Sigmoid colon (tissue), 7 donors: ENCODE measurements around the gene GALR2. TPM values are rescaled to one million over a fixed set of nuclear protein-coding genes. Genes with fewer than 3 reads are reported as not detected.
A peak's percentile ranks its signal among the peaks of the same experiment; 100 is the strongest.
"Not testable (repeated sequence)": the region's sequence is repeated elsewhere in the genome, so short reads cannot be mapped to it uniquely, and the experiment has no call there.

ENCODE experiments used
- DNase-seq: peaks from one replicate; pipeline ENCODE4 v3.0.0-alpha.2; 2019
- H3K27ac ChIP-seq, 4 donors: fragments of 200-600 bp; sonication (generic); one replicate each; pipeline ENCODE4 v1.5.1; 2016 to 2019; ENCODE audit warnings: mild to moderate bottlenecking in 1 of 4
- H3K27me3 ChIP-seq, 3 donors: fragments of 200-600 bp; sonication (generic); one replicate each; pipeline ENCODE4 v1.5.1; 2019; ENCODE audit warnings: mild to moderate bottlenecking in 1 of 3
- H3K36me3 ChIP-seq, 4 donors: fragments of 200-600 bp; sonication (generic); one replicate each; pipeline ENCODE4 v1.5.1; 2016 to 2019
- H3K4me1 ChIP-seq, 4 donors: fragments of 200-600 bp; sonication (generic); one replicate each; pipeline ENCODE4 v1.5.1; 2017 to 2019
- H3K4me3 ChIP-seq, 4 donors: fragments of 200-600 bp; sonication (generic); one replicate each; pipeline ENCODE4 v1.5.1; 2017 to 2019; ENCODE audit warnings: mild to moderate bottlenecking in 2 of 4, moderate library complexity in 1 of 4
- H3K9me3 ChIP-seq, 4 donors: fragments of 200-600 bp in 3 of 4; sonication (generic) in 3 of 4; one replicate each; pipeline versions ENCODE4 v1.5.1 to v1.6.1; 2013 to 2019
- EP300 ChIP-seq, 4 donors: sonication (generic); formaldehyde crosslinking; IDR thresholded peaks; one replicate each; pipeline ENCODE4 v1.6.1; 2017; ENCODE audit warnings: antibody characterized with exemption in 4 of 4
- POLR2A ChIP-seq, 2 donors: fragments of 450-650 bp; IDR thresholded peaks; one replicate each; pipeline ENCODE4 v1.6.1; 2016; ENCODE audit warnings: antibody characterized with exemption in 2 of 2, mild to moderate bottlenecking in 2 of 2, moderate library complexity in 2 of 2
- POLR2AphosphoS5 ChIP-seq, 4 donors: sonication (generic); formaldehyde crosslinking; IDR thresholded peaks; one replicate each; pipeline ENCODE4 v1.6.1; 2017; ENCODE audit warnings: antibody characterized with exemption in 4 of 4
- WGBS, 2 donors: extraction: QIAGEN DNeasy Blood & Tissue Kit; methylation state at CpG; one replicate each; pipeline ENCODE4 v1.1.7; 2013; 5-methylcytosine and 5-hydroxymethylcytosine counted together
- intact Hi-C: fragments of 100-400 bp; cut with DNase I; formaldehyde crosslinking; loops from one replicate; pipeline ENCODE4 v1.15.1; 2023
- polyA plus RNA-seq, 3 donors: library from polyadenylated mRNA; stranded (reverse); fragments of 200-250 nt; gene quantifications; one replicate each; pipeline ENCODE4 v1.2.3, GENCODE V29; 2013
- total RNA-seq, 4 donors: library from RNA; depleted of rRNA; stranded (reverse); fragments of >200 nt; gene quantifications; one replicate each; pipeline ENCODE4 v1.1.0, GENCODE V29; 2016
- TF ChIP-seq, protein P1 (sequence below), 4 experiments: fragments of 450-650 bp in 3 of 4; fragments of 200-600 bp in 1 of 4; IDR thresholded peaks; one replicate each; pipeline ENCODE4 v1.5.1; 2016 to 2019; ENCODE audit warnings: antibody characterized with exemption in 4 of 4, mild to moderate bottlenecking in 3 of 4, moderate library complexity in 2 of 4
- donor health status: healthy with polysubstance abuse.
- donor health status: Bipolar disorder and iron deficiency.
- donor health status: healthy.

The GALR2 gene
- total and polyA plus RNA-seq, 7 donors, result 1.6 to 20.2 (median 6.4) TPM; not detected in 2

GRCh38 chr17:76054112-76054476, 20.5 kb upstream of the GALR2 start:
- Histone ChIP-seq H3K9me3 (no peaks in the 10 kb centered on the region), H3K4me3 (no peak overlapping the region), H3K27ac (peak overlapping the region in 3 of 4 donors; percentile 10 to 51 (median 38)), H3K27me3 (no peaks in the 10 kb centered on the region), H3K36me3 (peaks cover 42 to 93% (median 53%) of the 10 kb centered on the region in 4 donors), H3K4me1 (peaks cover 0 to 29% (median 21%) of the 10 kb centered on the region in 4 donors)
- TF ChIP-seq POLR2AphosphoS5 (IDR thresholded peaks at IDR 0.05) (no peak), POLR2A (IDR thresholded peaks at IDR 0.05) (no peak), EP300 (IDR thresholded peaks at IDR 0.05) (no peak)
- TF ChIP-seq, protein P1, sequence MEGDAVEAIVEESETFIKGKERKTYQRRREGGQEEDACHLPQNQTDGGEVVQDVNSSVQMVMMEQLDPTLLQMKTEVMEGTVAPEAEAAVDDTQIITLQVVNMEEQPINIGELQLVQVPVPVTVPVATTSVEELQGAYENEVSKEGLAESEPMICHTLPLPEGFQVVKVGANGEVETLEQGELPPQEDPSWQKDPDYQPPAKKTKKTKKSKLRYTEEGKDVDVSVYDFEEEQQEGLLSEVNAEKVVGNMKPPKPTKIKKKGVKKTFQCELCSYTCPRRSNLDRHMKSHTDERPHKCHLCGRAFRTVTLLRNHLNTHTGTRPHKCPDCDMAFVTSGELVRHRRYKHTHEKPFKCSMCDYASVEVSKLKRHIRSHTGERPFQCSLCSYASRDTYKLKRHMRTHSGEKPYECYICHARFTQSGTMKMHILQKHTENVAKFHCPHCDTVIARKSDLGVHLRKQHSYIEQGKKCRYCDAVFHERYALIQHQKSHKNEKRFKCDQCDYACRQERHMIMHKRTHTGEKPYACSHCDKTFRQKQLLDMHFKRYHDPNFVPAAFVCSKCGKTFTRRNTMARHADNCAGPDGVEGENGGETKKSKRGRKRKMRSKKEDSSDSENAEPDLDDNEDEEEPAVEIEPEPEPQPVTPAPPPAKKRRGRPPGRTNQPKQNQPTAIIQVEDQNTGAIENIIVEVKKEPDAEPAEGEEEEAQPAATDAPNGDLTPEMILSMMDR (IDR thresholded peaks at IDR 0.05), result no peak
- intact Hi-C loops, result no loop called here
- DNase-seq, result no peak
- WGBS, 2 donors, result 90 to 92% methylated on average over 4 of the region's 4 CpGs

DNA sequence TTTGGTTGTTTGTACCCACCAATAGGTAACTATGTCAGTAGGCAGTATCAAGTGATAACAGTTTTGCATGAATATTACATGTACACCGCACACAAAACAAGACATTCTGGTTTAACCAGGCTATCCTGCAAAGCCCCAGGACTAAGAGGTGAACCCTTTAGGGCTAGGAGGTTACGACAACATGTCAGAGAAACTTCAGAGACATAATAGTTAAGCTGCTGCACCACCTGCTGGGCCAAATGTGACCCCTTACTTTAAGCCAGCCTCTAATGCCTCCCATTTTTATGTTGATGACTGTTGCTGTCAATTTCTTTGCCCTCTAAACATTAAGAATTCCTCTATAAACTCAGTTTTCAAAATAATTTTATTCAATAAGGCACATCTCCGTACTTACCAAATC, 17.7 kb upstream of the GALR2 start:
- TF ChIP-seq POLR2AphosphoS5 (IDR thresholded peaks at IDR 0.05) (no peak), EP300 (IDR thresholded peaks at IDR 0.05) (no peak), POLR2A (IDR thresholded peaks at IDR 0.05) (no peak)
- TF ChIP-seq, protein P1 (IDR thresholded peaks at IDR 0.05), result no peak
- H3K4me1 ChIP-seq, result peaks cover 0 to 3% (median under 1%) of the 10 kb centered on the region in 4 donors
- no peaks in the 10 kb centered on the region for H3K27me3 ChIP-seq
- intact Hi-C loops, result no loop called here
- no peak overlapping the region for H3K4me3 ChIP-seq
- H3K36me3 ChIP-seq, result peaks cover 45 to 100% (median 65%) of the 10 kb centered on the region in 4 donors
- no peak overlapping the region for H3K27ac ChIP-seq
- 67 to 86% methylated on average over 3 of the region's 3 CpGs for WGBS, 2 donors
- DNase-seq, result no peak
- H3K9me3 ChIP-seq, result no peaks in the 10 kb centered on the region

DNA sequence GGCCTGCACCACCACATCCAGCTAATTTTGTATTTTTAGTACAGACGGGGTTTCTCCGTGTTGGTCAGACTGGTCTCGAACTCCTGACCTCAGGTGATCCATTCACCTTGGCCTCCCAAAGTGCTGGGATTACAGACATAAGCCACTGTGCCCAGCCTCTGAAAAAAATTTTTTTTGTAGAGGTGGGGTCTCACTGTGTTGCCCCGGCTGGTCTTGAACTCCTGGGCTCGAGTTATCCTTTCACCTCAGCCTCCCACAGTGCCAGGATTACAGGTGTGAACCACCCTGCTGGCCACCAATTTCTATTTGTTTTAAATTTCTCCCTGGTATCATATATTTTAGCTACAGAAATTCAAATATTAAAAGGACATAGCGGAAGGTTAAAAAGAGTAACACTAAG, 16.3 kb upstream of the GALR2 start:
- H3K4me1 ChIP-seq, H3K9me3 ChIP-seq, H3K27me3 ChIP-seq, DNase-seq, H3K27ac ChIP-seq, H3K4me3 ChIP-seq, intact Hi-C loops: not testable (repeated sequence)
- WGBS, 2 donors, result 87 to 88% methylated on average over 6 of the region's 6 CpGs
- peaks cover 51 to 95% (median 71%) of the 10 kb centered on the region in 4 donors for H3K36me3 ChIP-seq

GRCh38 chr17:76063875-76064546, 10.6 kb upstream of the GALR2 start:
- Histone ChIP-seq H3K27me3 (no peaks in the 10 kb centered on the region), H3K27ac (no peak overlapping the region), H3K4me3 (no peak overlapping the region), H3K4me1 (no peaks in the 10 kb centered on the region), H3K9me3 (no peaks in the 10 kb centered on the region), H3K36me3 (peaks cover 50 to 95% (median 72%) of the 10 kb centered on the region in 4 donors)
- intact Hi-C loops, result no loop called here
- TF ChIP-seq POLR2AphosphoS5 (IDR thresholded peaks at IDR 0.05) (no peak), EP300 (IDR thresholded peaks at IDR 0.05) (no peak), POLR2A (IDR thresholded peaks at IDR 0.05) (no peak)
- TF ChIP-seq, protein P1 (IDR thresholded peaks at IDR 0.05), result no peak
- DNase-seq, result no peak
- WGBS, 2 donors, result 85 to 89% methylated on average over 15 of the region's 15 CpGs

DNA sequence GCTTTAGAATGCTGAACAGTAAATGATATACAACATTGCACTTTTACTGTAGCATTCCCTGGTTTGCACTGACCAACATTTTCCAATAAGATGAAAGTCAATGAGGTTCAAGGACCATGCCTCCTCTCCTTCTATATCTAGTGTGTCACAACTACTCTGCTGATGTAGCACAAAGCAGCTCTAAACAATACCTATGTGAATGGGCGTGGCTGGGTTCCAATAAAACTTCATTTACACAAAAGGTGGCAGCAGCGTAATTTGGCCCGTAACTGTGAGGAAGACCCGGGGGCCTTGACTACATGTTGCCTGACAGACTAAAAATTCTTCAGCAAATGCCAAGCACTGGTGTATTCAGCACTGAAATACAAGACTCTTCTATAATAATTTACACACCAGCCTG, 8.8 kb upstream of the GALR2 start:
- no peak for DNase-seq
- Histone ChIP-seq H3K27ac (no peak overlapping the region), H3K4me3 (no peak overlapping the region), H3K9me3 (no peaks in the 10 kb centered on the region), H3K36me3 (peaks cover 45 to 94% (median 59%) of the 10 kb centered on the region in 4 donors), H3K4me1 (peaks cover 0 to 15% (median 6%) of the 10 kb centered on the region in 4 donors), H3K27me3 (no peaks in the 10 kb centered on the region)
- intact Hi-C loops, result no loop called here
- 27 to 77% methylated on average over 4 of the region's 4 CpGs for WGBS, 2 donors
- TF ChIP-seq POLR2A (IDR thresholded peaks at IDR 0.05) (no peak), EP300 (IDR thresholded peaks at IDR 0.05) (no peak)
- TF ChIP-seq, protein P1 (IDR thresholded peaks at IDR 0.05), result no peak
